T-helper 2 cell treated with Interferon-gamma antibody and Interleukin-4, amounts not matched to agents 5 μg/mL and 100 μg/mL, for 36 hours (primary cell): ENCODE results near the gene GBGT1.
"Not testable (repeated sequence)": the region's sequence is repeated elsewhere in the genome, so short reads cannot be mapped to it uniquely, and the experiment has no call there.

Source experiments
- DNase-seq: peaks from one replicate; pipeline ENCODE4 v3.0.0; 2021; ENCODE audit warnings: low spot score
- H3K27ac Mint-ChIP-seq: one replicate; pipeline ENCODE4 v1.8.0; 2021; ENCODE audit warnings: mild to moderate bottlenecking, mixed read lengths
- H3K27me3 Mint-ChIP-seq: one replicate; pipeline ENCODE4 v1.8.0; 2021; ENCODE audit warnings: low read depth, mixed read lengths
- H3K36me3 Mint-ChIP-seq: one replicate; pipeline ENCODE4 v1.8.0; 2021; ENCODE audit warnings: low read depth, mixed read lengths
- H3K4me1 Mint-ChIP-seq: one replicate; pipeline ENCODE4 v1.8.0; 2021; ENCODE audit warnings: low read depth, mixed read lengths
- H3K4me3 Mint-ChIP-seq: one replicate; pipeline ENCODE4 v1.8.0; 2022; ENCODE audit warnings: mild to moderate bottlenecking, moderate library complexity, mixed read lengths
- H3K9me3 Mint-ChIP-seq: one replicate; pipeline ENCODE4 v1.8.0; 2021; ENCODE audit warnings: mixed read lengths

GBGT1 gene

DNA sequence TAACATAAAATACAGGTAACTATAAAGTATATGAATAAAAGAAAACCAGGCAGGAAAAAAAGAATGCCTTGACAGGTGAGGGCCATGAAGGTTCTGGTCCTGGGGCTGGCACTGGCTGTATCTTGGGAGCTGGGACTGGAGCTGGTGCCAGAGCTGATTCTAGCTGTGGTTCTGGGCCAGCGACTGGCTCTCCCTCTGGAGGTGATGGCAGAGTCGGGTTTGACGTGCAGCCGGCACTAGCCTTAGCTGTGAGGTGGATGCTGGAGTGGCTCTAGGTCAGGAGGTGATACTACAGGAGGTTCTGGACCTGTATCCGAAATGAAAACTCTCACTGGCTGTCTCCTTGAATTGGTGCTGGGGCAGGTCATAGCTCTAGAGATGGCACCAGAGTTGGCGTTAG, 23.0 kb upstream of the GBGT1 start:
- no peak for DNase-seq
- H3K36me3 Mint-ChIP-seq = no peaks in the 10 kb centered on the region
- peaks cover 13% of the 10 kb centered on the region for H3K4me1 Mint-ChIP-seq
- H3K27ac Mint-ChIP-seq = no peak overlapping the region
- no peak overlapping the region for H3K4me3 Mint-ChIP-seq
- peaks cover 31% of the 10 kb centered on the region for H3K27me3 Mint-ChIP-seq
- H3K9me3 Mint-ChIP-seq = no peaks in the 10 kb centered on the region

DNA sequence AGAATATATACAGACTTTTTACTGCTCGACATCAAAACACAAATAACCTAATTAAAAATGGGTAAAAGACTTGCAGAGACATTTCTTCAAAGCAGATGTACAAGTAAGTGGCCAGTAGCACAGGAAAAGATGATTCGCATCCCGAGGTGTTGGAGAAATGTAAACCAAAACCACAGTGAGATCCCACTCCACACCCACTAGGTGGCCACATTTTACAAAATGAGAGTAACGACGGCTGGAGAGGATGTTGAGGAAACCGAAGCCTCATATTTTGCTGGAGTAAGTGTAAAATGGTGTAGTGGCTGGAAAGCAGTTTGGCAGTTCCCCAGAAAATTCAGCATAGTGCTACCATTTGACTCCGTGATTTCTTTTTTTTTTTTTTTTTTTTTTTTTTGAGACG, 21.3 kb upstream of the GBGT1 start:
- DNase-seq = peak; percentile 67
- Mint-ChIP-seq H3K4me1 (peaks cover 13% of the 10 kb centered on the region), H3K4me3 (no peak overlapping the region), H3K36me3 (no peaks in the 10 kb centered on the region), H3K27me3 (peaks cover 34% of the 10 kb centered on the region), H3K9me3 (no peaks in the 10 kb centered on the region), H3K27ac (no peak overlapping the region)

DNA sequence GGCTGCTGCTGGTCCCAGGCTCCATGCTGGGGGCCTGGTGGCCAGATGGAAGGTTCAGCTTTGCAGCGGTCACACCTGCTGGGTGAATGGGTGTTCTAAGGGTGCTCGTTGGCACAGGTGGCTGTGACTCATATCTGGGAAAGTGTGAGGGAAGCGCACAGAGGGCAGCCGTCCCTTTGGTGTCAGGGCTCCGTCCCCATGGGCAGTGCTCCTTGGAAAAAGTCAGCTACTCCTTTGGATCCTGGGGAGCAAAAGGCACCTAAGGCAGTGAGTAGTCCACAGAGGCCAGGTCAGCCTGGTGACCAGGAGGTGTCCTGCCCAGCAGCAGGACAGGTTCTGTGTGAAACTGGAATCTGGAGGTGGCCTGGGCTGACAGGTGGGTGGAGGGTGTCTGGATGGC, 18.4 kb upstream of the GBGT1 start:
- H3K4me1 Mint-ChIP-seq = peaks cover 13% of the 10 kb centered on the region
- no peak overlapping the region for H3K4me3 Mint-ChIP-seq
- H3K27ac Mint-ChIP-seq = no peak overlapping the region
- no peaks in the 10 kb centered on the region for H3K9me3 Mint-ChIP-seq
- H3K36me3 Mint-ChIP-seq = no peaks in the 10 kb centered on the region
- H3K27me3 Mint-ChIP-seq = peaks cover 25% of the 10 kb centered on the region
- DNase-seq = no peak

DNA sequence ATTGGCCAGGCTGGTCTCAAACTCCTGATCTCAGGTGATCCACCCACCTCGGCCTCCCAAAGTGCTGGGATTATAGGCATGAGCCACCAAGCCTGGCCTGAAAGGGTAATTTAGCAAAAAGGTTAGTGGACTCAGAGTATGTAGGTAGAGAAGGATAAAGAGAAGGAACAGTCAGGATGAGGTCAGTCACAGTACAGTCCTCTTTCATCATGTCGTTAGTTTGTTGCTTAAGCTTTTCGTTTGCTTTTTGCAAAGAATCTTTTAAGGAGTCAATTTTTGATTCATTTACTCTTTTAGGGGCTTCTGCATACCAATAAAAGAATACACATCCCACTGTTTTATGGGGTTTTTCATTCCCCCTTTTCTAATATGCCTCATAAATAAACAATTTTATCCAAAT, 17.8 kb upstream of the GBGT1 start:
- H3K4me1 Mint-ChIP-seq = peaks cover 13% of the 10 kb centered on the region
- H3K9me3 Mint-ChIP-seq = no peaks in the 10 kb centered on the region
- H3K4me3 Mint-ChIP-seq = no peak overlapping the region
- no peak for DNase-seq
- H3K36me3 Mint-ChIP-seq = no peaks in the 10 kb centered on the region
- no peak overlapping the region for H3K27ac Mint-ChIP-seq
- peaks cover 24% of the 10 kb centered on the region for H3K27me3 Mint-ChIP-seq

DNA sequence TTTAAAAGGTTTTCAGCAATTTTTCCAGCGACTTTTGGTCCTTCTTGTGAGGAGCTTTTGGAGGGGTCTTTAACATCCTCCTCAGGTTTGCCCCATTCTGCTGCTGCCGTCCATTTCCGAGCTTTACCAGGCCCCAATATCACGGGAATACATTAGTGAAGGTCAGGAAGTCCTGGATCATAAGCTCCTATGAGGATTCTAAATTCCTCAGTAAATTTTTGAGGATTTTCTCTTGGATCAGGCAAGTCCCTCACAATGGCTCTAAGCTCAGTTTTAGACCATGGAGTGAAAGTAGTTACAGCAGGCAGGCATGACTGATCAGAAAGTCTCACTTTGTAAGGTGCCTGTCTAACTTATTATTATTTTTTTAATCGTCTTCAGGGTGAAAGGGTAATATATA, 17.2 kb upstream of the GBGT1 start:
- Mint-ChIP-seq H3K27me3 (peaks cover 23% of the 10 kb centered on the region), H3K27ac (no peak overlapping the region), H3K36me3 (no peaks in the 10 kb centered on the region), H3K9me3 (no peaks in the 10 kb centered on the region), H3K4me3 (no peak overlapping the region), H3K4me1 (peaks cover 11% of the 10 kb centered on the region)
- no peak for DNase-seq

DNA sequence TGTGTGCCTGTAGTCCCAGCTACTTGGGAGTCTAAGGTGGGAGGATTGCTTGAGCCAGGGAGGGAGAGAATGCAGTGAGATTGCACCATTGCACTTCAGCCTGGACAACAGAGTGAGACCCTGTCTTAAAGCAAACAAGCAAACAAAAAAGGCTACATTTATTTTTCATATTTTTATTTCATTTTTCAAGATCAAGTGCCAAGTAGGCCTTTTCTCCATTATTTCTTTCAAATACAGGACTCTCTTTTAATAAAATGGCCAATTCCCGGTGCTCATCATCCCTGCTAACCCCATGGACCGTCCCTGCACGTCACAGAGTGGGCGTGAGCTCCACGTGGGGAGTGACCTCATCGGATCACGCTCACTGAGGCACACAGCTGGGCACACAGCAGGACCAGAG, 9.3 kb upstream of the GBGT1 start:
- Mint-ChIP-seq H3K27me3 (peaks cover 11% of the 10 kb centered on the region), H3K4me1 (no peaks in the 10 kb centered on the region), H3K9me3 (no peaks in the 10 kb centered on the region), H3K4me3 (no peak overlapping the region), H3K36me3 (no peaks in the 10 kb centered on the region), H3K27ac (no peak overlapping the region)
- DNase-seq = no peak

DNA sequence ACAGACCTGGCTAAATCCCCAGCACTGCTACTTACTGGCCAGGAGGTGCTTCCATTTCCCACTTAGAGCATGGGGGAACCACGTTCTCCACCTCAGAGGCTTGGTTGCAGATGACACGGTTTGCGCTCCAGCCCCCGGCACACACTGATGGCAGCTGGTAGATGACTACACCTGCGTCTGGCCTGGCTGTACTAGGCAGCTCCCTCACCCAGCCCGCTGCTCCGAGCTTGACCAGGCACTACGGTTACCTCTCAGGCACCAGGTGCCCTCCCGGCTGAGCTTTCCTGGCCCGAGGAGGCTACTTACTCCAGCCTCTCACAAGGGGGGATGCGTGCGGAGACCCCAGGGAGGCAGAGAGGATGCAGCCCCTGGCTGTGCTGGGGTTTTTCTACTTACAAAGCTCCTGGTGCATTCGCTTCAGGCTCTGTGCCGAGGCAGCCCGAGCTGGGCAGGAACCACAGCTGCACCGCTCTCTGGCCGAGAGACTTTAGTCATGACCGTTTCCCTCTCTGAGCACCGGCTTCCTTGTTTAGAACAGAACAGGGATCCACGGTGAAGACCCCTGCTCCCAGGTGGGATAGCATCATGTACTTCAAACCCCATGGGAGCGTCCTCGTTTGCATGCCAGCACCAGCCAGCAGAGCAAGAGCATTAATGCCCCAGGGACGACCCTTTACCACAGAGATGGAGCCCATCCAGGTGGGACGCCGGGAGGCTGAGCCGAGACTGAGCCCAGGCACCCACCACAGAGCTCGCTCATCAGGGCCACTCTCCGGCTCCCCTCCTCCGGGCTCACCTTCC, 7.6 kb upstream of the GBGT1 start:
- H3K4me1 Mint-ChIP-seq = no peaks in the 10 kb centered on the region
- no peak for DNase-seq
- H3K27me3 Mint-ChIP-seq = peaks cover 5% of the 10 kb centered on the region
- no peak overlapping the region for H3K4me3 Mint-ChIP-seq
- H3K36me3 Mint-ChIP-seq = no peaks in the 10 kb centered on the region
- H3K27ac Mint-ChIP-seq = no peak overlapping the region
- H3K9me3 Mint-ChIP-seq = no peaks in the 10 kb centered on the region

DNA sequence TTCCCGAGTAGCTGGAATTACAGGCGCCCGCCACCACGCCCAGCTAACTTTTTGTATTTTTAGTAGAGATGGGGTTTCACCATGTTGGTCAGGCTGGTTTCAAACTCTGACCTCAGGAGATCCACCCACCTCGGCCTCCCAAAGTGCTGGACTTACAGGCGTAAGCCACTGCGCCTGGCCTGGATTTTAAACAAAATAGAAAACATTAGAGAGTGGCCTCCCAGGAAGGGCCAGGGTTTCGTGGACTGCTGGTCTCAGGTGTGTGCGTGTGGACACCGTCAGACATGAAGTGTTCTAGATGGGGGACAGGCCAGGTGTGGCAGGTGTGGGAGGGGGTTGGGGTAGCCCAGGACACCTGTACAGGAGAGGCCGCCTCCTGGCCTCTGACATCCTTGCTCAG, 7.0 kb upstream of the GBGT1 start:
- no peaks in the 10 kb centered on the region for H3K4me1 Mint-ChIP-seq
- no peaks in the 10 kb centered on the region for H3K9me3 Mint-ChIP-seq
- no peak overlapping the region for H3K4me3 Mint-ChIP-seq
- H3K27me3 Mint-ChIP-seq = peaks cover 5% of the 10 kb centered on the region
- no peak for DNase-seq
- H3K27ac Mint-ChIP-seq = no peak overlapping the region
- H3K36me3 Mint-ChIP-seq = no peaks in the 10 kb centered on the region

DNA sequence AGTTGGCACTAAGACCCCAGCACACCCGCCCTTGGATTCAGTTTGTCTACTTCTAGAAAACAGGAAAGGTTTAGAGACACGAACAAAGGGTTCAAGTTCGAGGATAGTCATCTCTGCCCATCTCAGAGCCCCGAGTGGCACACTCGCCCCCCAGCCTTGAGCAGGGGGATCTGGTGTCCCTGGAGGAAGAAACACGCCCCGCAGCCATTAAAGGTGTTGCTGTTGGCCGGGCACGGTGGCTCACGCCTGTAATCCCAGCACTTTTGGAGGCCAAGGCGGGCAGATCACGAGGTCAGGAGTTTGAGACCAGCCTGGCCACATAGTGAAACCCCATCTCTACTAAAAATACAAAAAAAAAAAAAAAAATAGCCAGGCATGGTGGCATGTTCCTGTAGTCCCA, 6.0 kb upstream of the GBGT1 start:
- H3K4me1 Mint-ChIP-seq, DNase-seq, H3K9me3 Mint-ChIP-seq, H3K4me3 Mint-ChIP-seq, H3K36me3 Mint-ChIP-seq, H3K27ac Mint-ChIP-seq: not testable (repeated sequence)
- H3K27me3 Mint-ChIP-seq = peaks cover 11% of the 10 kb centered on the region

DNA sequence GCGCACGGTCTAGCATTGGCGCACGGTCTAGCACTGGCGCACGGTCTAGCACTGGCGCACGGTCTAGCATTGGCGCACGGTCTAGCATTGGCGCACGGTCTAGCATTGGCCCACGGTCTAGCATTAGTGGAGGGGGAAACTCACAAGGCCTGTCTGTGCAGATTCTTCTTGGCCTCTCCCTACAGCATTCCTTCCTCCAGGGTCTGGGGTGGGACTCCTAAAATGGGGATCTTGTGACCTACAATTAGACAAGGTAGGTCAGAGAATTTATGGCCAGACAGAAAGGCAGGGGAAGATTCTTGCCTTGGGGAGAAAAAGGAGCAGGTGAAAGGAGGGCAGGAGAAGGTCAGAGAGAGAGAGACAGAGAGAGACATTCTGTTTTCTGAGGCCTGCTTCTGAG, 5.4 kb upstream of the GBGT1 start:
- Mint-ChIP-seq H3K27me3 (peaks cover 8% of the 10 kb centered on the region), H3K9me3 (no peaks in the 10 kb centered on the region), H3K27ac (no peak overlapping the region), H3K4me3 (no peak overlapping the region), H3K4me1 (no peaks in the 10 kb centered on the region), H3K36me3 (no peaks in the 10 kb centered on the region)
- DNase-seq = no peak

DNA sequence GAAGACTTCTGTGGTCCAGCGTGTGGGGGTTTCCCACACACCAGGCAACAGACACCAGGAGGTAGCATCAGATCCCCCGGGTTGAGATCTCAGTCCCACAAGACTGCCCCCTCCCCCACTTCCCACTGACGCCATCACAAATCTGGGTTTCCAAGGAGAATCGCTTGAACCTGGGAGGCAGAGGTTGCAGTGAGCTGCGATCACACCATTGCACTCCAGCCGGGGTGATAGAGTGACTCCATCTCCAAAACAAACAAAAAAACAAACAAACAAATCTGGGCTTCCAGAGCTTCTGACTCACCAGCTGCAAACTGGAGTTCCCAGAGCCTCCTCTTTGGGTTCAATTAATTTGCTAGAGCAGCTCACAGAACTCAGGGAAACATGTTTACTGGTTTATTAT, 4.7 kb upstream of the GBGT1 start:
- H3K27ac Mint-ChIP-seq = no peak overlapping the region
- no peak overlapping the region for H3K4me3 Mint-ChIP-seq
- DNase-seq = no peak

DNA sequence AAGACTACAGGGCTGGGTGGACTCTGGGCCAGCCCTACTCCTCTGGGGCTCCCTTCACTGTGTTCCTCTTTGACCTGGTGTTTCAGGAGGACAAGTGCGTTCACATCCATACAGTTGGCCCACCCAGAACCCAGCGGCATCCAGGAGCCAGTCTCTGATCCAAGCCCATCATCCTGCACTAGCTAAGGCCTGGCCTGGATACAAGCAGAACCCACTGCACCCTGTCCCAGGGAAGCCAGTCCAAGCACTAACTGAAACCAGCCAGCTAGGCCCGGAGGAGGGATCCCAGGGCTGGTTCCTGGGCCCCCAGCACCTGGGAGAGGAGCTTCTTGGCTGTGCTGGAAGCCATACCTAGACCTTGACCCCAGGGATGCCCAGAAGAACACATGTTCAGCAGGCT, 4.1 kb upstream of the GBGT1 start:
- H3K27me3 Mint-ChIP-seq = peaks cover 6% of the 10 kb centered on the region

More for the DNA sequence above, 4.7 kb upstream of the GBGT1 start:
- peaks cover 6% of the 10 kb centered on the region for H3K27me3 Mint-ChIP-seq
- H3K36me3 Mint-ChIP-seq = no peaks in the 10 kb centered on the region
- peaks cover 2% of the 10 kb centered on the region for H3K4me1 Mint-ChIP-seq
- no peaks in the 10 kb centered on the region for H3K9me3 Mint-ChIP-seq

DNA sequence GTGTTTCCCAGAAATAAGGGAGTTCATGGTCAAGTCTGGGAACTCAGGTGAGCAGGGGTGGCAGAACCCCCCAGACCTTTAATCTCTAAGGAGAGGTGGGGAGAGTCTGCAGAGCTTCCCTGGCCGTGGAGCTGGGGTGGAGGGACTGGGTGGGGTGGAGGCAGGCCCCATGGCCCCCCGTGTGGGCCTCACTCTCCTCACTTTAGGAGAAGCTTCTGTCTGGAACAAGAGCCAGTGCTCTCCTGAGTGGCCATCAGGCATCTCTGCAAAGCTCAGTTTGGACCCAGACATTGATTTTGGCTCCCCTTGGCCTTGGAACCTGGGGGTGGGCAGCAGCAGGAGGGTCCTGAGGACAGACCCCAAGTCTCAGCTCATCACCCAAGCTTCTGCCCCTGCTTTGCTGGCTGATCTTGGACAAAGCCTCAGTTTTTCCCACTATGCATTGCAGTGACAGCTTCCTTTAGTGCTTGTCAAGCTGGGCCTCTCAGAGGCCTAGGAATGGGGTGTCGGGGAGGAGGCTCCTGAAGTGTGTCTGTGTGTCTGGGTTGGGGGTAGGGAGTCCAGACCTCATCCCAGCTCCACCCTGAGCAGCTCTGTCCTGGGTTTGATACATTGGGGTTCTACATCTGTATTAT, 3.5 kb upstream of the GBGT1 start:
- peaks cover 10% of the 10 kb centered on the region for H3K27me3 Mint-ChIP-seq

More for the DNA sequence above, 4.1 kb upstream of the GBGT1 start:
- no peak for DNase-seq
- Mint-ChIP-seq H3K9me3 (no peaks in the 10 kb centered on the region), H3K4me1 (peaks cover 2% of the 10 kb centered on the region), H3K36me3 (no peaks in the 10 kb centered on the region), H3K4me3 (no peak overlapping the region), H3K27ac (no peak overlapping the region)

DNA sequence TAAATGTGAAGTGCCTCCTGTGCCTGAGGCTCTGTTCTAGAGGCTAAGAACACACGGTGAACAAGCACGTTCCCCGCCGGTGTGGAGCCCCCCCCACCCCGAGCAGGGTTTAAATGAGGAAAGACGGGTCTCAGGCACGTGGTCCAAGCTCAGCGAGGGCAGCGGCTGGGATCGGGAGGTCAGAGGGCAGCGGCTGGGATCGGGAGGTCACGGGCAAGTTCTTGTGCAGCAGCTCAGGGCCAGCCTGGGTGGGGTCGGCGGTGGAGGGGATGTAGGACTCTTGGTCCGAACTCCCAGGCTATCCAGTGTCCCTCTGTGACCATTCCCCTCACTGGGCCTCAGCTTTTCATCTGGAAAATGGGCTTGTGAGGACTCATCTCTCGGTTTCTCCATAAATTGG, 2.7 kb upstream of the GBGT1 start:
- Mint-ChIP-seq H3K4me1 (peaks cover 4% of the 10 kb centered on the region), H3K9me3 (no peaks in the 10 kb centered on the region), H3K27ac (no peak overlapping the region), H3K36me3 (no peaks in the 10 kb centered on the region), H3K4me3 (no peak overlapping the region), H3K27me3 (peaks cover 13% of the 10 kb centered on the region)
- no peak for DNase-seq

More for the DNA sequence above, 3.5 kb upstream of the GBGT1 start:
- Mint-ChIP-seq H3K36me3 (no peaks in the 10 kb centered on the region), H3K9me3 (no peaks in the 10 kb centered on the region), H3K27ac (no peak overlapping the region), H3K4me1 (peaks cover 2% of the 10 kb centered on the region), H3K4me3 (no peak overlapping the region)
- no peak for DNase-seq

DNA sequence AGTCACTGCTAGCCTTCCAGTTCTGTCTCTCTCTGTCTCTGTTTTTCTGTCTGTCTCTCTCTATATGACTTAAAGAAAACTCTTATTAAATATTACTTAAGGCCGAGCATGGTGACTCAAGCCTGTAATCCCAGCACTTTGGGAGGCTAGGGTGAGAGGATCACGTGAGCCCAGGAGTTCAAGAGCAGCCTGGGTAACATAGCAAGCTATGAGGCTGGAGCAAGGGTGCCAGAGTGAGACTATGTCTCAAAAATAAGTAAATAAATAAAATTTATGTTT, 1.7 kb upstream of the GBGT1 start:
- H3K27ac Mint-ChIP-seq = no peak overlapping the region
- H3K4me3 Mint-ChIP-seq = no peak overlapping the region
- peaks cover 4% of the 10 kb centered on the region for H3K4me1 Mint-ChIP-seq
- H3K27me3 Mint-ChIP-seq = peaks cover 13% of the 10 kb centered on the region
- no peak for DNase-seq
- no peaks in the 10 kb centered on the region for H3K36me3 Mint-ChIP-seq
- H3K9me3 Mint-ChIP-seq = no peaks in the 10 kb centered on the region
